ENCODE data around the gene SYNGR3.

SYNGR3 gene

DNA sequence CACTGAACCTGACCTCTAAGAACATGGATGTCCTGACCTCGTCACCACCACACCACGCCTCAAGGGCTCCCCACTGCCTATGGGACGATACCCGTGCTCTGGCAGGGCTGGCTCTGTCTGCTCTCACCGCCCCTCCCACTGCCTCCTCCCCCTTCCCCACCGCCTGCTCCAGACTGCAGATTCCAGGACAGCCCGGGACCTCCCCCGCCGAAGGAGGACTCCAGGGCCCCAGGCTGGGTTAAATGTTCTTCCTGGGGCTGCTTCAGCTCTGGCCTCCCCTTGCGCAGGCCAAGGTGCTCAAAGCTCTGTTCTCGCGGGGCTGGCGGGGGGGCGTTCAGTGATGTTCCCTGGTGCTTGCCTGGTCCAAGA lies 32.9 kb downstream of the SYNGR3 start:
- TF ChIP-seq, protein P1, sequence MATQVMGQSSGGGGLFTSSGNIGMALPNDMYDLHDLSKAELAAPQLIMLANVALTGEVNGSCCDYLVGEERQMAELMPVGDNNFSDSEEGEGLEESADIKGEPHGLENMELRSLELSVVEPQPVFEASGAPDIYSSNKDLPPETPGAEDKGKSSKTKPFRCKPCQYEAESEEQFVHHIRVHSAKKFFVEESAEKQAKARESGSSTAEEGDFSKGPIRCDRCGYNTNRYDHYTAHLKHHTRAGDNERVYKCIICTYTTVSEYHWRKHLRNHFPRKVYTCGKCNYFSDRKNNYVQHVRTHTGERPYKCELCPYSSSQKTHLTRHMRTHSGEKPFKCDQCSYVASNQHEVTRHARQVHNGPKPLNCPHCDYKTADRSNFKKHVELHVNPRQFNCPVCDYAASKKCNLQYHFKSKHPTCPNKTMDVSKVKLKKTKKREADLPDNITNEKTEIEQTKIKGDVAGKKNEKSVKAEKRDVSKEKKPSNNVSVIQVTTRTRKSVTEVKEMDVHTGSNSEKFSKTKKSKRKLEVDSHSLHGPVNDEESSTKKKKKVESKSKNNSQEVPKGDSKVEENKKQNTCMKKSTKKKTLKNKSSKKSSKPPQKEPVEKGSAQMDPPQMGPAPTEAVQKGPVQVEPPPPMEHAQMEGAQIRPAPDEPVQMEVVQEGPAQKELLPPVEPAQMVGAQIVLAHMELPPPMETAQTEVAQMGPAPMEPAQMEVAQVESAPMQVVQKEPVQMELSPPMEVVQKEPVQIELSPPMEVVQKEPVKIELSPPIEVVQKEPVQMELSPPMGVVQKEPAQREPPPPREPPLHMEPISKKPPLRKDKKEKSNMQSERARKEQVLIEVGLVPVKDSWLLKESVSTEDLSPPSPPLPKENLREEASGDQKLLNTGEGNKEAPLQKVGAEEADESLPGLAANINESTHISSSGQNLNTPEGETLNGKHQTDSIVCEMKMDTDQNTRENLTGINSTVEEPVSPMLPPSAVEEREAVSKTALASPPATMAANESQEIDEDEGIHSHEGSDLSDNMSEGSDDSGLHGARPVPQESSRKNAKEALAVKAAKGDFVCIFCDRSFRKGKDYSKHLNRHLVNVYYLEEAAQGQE (IDR thresholded peaks at IDR 0.05; ENCODE audit: insufficient read depth in 1 of 2, low read depth in 2 of 2, low read length in 2 of 2), result no peak
- TF ChIP-seq POLR2AphosphoS5 (IDR thresholded peaks at IDR 0.05; ENCODE audit: low read depth, low read length), result no peak
- TF ChIP-seq SIN3A (IDR thresholded peaks at IDR 0.05; ENCODE audit: borderline replicate concordance, insufficient read depth, low read length), result no peak; the same call in 1 of the 2 replicates
- no peak for TF ChIP-seq FOXP2 (optimal IDR thresholded peaks at IDR 0.05; ENCODE audit: borderline replicate concordance, extremely low read depth, extremely low read length, insufficient read depth)
- no peak for TF ChIP-seq TAF1 (IDR thresholded peaks at IDR 0.05; ENCODE audit: borderline replicate concordance, insufficient read depth, low read length)

DNA sequence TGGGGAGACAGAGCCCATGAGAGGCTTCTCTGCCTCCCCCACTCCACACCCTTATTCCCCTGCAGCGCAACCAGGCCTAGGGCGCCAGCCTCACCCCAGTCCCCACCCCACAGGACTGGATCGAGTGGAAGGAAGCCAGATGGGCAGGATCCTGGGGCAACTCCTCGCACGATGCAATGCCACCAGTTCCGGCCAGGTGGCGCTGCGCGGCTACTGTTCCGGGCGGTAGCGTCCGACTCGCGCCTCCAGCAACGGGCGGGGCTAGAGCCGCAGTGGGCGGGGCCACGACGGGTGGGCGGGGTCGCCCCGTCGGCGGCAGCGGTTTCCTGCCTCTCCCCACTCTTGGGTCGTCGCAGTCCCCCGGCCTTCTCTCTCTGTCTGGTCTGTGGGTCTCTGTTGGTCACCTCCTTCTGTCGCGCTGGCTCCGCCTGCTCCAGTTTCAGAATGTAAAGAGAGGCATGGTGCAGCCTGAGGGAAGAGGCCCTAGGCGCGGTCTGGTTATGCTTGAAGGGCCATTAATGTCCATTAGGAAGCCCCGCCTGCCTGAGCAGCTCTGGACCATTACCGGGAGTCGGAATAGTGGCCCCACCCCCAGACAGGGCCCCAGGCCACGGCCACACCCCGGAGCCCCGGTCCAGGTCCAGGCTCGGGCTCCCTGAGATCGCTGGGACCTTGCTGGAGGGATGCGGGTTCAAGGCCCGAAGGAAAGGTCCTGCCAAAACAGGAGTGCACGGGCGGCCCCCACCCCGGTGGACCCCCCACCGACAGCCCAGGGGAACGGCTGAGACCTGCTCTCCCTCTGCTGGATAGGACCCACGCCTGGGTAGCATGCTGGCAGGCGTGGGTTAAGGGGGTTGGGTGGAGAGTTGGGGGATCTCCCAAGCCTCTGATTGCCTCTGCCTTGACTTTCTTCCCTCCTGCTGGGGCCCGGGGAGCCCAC lies 33.6 kb downstream of the SYNGR3 start:
- TF ChIP-seq POLR2AphosphoS5 (IDR thresholded peaks at IDR 0.05; ENCODE audit: low read depth, low read length) (peak; percentile 76; the same call in 1 of the 2 replicates), SIN3A (IDR thresholded peaks at IDR 0.05; ENCODE audit: borderline replicate concordance, insufficient read depth, low read length) (no peak), FOXP2 (optimal IDR thresholded peaks at IDR 0.05; ENCODE audit: borderline replicate concordance, extremely low read depth, extremely low read length, insufficient read depth) (no peak), TAF1 (IDR thresholded peaks at IDR 0.05; ENCODE audit: borderline replicate concordance, insufficient read depth, low read length) (0 out of 2 replicates have a peak, but pooled peaks have one; percentile 50)
- TF ChIP-seq, protein P1 (IDR thresholded peaks at IDR 0.05; ENCODE audit: insufficient read depth in 1 of 2, low read depth in 2 of 2, low read length in 2 of 2), result no peak

DNA sequence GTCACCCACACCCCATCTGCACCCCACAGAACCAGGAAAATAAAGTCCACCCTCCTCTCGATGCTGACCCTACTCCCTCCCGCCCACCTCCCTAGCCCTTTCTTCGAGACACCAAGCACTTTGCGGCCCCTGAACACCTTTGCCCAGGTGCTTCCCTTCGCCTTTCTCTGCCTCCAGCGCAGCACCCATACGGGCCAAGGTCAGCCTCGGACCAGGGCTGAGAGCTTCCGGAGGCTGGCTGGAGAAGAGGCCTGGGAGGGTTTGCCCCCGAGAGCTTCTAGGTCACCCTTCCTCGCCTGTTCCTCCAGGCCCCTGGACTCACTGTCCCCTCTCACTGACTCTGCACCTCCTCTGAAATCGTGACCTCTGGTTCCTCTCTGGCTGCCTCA lies 34.3 kb downstream of the SYNGR3 start:
- TF ChIP-seq, protein P1 (IDR thresholded peaks at IDR 0.05; ENCODE audit: insufficient read depth in 1 of 2, low read depth in 2 of 2, low read length in 2 of 2), result no peak
- TF ChIP-seq SIN3A (IDR thresholded peaks at IDR 0.05; ENCODE audit: borderline replicate concordance, insufficient read depth, low read length), result no peak
- TF ChIP-seq TAF1 (IDR thresholded peaks at IDR 0.05; ENCODE audit: borderline replicate concordance, insufficient read depth, low read length), result no peak
- TF ChIP-seq POLR2AphosphoS5 (IDR thresholded peaks at IDR 0.05; ENCODE audit: low read depth, low read length), result no peak

DNA sequence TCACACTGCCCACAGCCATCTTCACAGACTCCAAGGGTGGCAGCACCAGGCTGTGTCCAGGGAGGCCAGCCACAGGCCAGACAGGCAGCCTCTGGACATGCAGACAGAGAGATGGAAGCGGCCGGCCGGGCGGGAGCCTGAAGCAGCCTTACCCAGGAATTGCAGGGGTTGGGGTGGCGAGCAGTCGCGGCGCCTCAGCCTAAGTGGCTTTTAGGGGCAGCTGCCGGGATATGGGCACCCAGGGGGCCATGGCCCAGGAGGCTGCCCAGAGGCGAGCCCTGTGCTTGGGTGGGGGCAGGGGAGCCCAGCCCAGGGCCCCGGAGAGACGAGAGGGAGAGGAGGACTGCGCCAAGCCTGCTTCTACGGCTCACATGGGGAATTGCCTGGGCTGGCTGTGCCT lies 35.5 kb downstream of the SYNGR3 start:
- no peak for TF ChIP-seq TAF1 (IDR thresholded peaks at IDR 0.05; ENCODE audit: borderline replicate concordance, insufficient read depth, low read length)
- no peak for TF ChIP-seq SIN3A (IDR thresholded peaks at IDR 0.05; ENCODE audit: borderline replicate concordance, insufficient read depth, low read length)
- TF ChIP-seq, protein P1 (IDR thresholded peaks at IDR 0.05; ENCODE audit: insufficient read depth in 1 of 2, low read depth in 2 of 2, low read length in 2 of 2), result no peak
- no peak for TF ChIP-seq POLR2AphosphoS5 (IDR thresholded peaks at IDR 0.05; ENCODE audit: low read depth, low read length)
- TF ChIP-seq FOXP2 (optimal IDR thresholded peaks at IDR 0.05; ENCODE audit: borderline replicate concordance, extremely low read depth, extremely low read length, insufficient read depth), result no peak

All from PFSK-1 (cell line).